PC-3 (cell line): Measurements from ENCODE around the gene DALRD3. TPM values are rescaled to one million over a fixed set of nuclear protein-coding genes. Genes with fewer than 3 reads are reported as not detected.
A peak's percentile ranks its signal among the peaks of the same experiment; 100 is the strongest.

Source experiments
- ATAC-seq: fragments of 200-7000 bp; cut with Tn5 transposase; 2 replicates; pipeline ENCODE4 v1.9.1; 2020; ENCODE audit warnings: mild to moderate bottlenecking, moderate library complexity
- BruUV-seq: library from RNA; stranded (reverse); fragments of 400-500 nt; replicated peaks from 2 replicates; lab custom pipeline; 2021; lab: Mats Ljungman, UMichigan
- CTCF ChIA-PET: fragments of 300-600 bp; sonication (Branson Sonifier 250); formaldehyde crosslinking; loops from one replicate; lab custom pipeline; 2022; ENCODE audit warnings: antibody characterized with exemption; lab: Charles Lee
- POLR2A ChIA-PET: fragments of 300-600 bp; sonication (Branson Sonifier 250); formaldehyde crosslinking; loops from one replicate; lab custom pipeline; 2022; ENCODE audit warnings: antibody characterized with exemption; ENCODE audit not compliant: unreplicated experiment; lab: Charles Lee
- DNase-seq: peaks from one replicate; pipeline ENCODE4 v3.0.0-alpha.2; 2015
- H2AFZ ChIP-seq: fragments of 300-600 bp; sonication (generic); 2 replicates; pipeline ENCODE4 v1.6.0; 2016; ENCODE audit warnings: antibody characterized with exemption, low read length
- H3F3A ChIP-seq: fragments of 300-600 bp; sonication (generic); one replicate; pipeline ENCODE4 v1.6.0; 2017; ENCODE audit warnings: antibody characterized with exemption, low read length, control low read depth, mild to moderate bottlenecking; ENCODE audit not compliant: unreplicated experiment
- H3K27ac ChIP-seq: fragments of 300-600 bp; sonication (generic); 2 replicates; pipeline ENCODE4 v1.5.1; 2016; ENCODE audit warnings: mild to moderate bottlenecking, low read length
- H3K27me3 ChIP-seq: fragments of 300-600 bp; sonication (generic); 2 replicates; pipeline ENCODE4 v1.6.1; 2016; ENCODE audit warnings: low read length, mixed read lengths
- H3K36me3 ChIP-seq: fragments of 300-600 bp; sonication (generic); 2 replicates; pipeline ENCODE4 v1.6.1; 2016; ENCODE audit warnings: low read depth, mixed run types, low read length, mixed read lengths
- H3K4me1 ChIP-seq: fragments of 300-600 bp; sonication (generic); 2 replicates; pipeline ENCODE4 v1.5.1; 2016; ENCODE audit warnings: low read length; ENCODE audit not compliant: insufficient read depth
- H3K4me2 ChIP-seq: fragments of 300-600 bp; sonication (generic); 2 replicates; pipeline ENCODE4 v1.6.0; 2016; ENCODE audit warnings: low read length
- H3K4me3 ChIP-seq: fragments of 300-600 bp; sonication (generic); 2 replicates; pipeline ENCODE4 v1.5.1; 2016; ENCODE audit warnings: mild to moderate bottlenecking, low read length, mixed read lengths
- H3K79me2 ChIP-seq: fragments of 300-600 bp; sonication (generic); 2 replicates; pipeline ENCODE4 v1.6.1; 2017; ENCODE audit warnings: low read length, mixed read lengths
- H3K9ac ChIP-seq: fragments of 300-600 bp; sonication (generic); 2 replicates; pipeline ENCODE4 v1.6.0; 2016; ENCODE audit warnings: mild to moderate bottlenecking, low read length
- H3K9me2 ChIP-seq: fragments of 300-600 bp; sonication (generic); replicated peaks from 2 replicates; pipeline ENCODE4 v1.6.1; 2016; ENCODE audit warnings: mixed run types, low read length, mixed read lengths
- H3K9me3 ChIP-seq: fragments of 300-600 bp; sonication (generic); 2 replicates; pipeline ENCODE4 v1.6.1; 2016; ENCODE audit warnings: low read length, mixed read lengths
- H4K20me1 ChIP-seq: fragments of 300-600 bp; sonication (generic); 2 replicates; pipeline ENCODE4 v1.6.1; 2016; ENCODE audit warnings: low read length, mixed read lengths
- EZH2 ChIP-seq: fragments of 300-600 bp; sonication (generic); IDR thresholded peaks from one replicate; pipeline ENCODE4 v1.6.1; 2017; ENCODE audit warnings: antibody characterized with exemption, mild to moderate bottlenecking, low read length; ENCODE audit not compliant: unreplicated experiment
- EZH2phosphoT487 ChIP-seq: fragments of 300-600 bp; sonication (generic); IDR thresholded peaks from 2 replicates; pipeline ENCODE4 v1.6.1; 2018; ENCODE audit warnings: mild to moderate bottlenecking, antibody characterized with exemption, low read length, borderline replicate concordance
- intact Hi-C: fragments of 100-400 bp; cut with micrococcal nuclease; formaldehyde crosslinking; loops from 2 replicates; pipeline ENCODE4 v1.9.0; 2023
- total RNA-seq: library from RNA; depleted of rRNA; stranded (reverse); fragments of >200 nt; gene quantifications from 2 replicates; pipeline ENCODE4 v1.2.3, GENCODE V29; 2014
- TF ChIP-seq, protein P1 (sequence below): fragments of 300-600 bp; sonication (generic); conservative IDR thresholded peaks from 2 replicates; pipeline ENCODE4 v1.5.1; 2017; ENCODE audit warnings: antibody characterized with exemption, low read depth, mild to moderate bottlenecking, low read length

DALRD3 gene
- total RNA-seq, 1 experiment from 2014 or later, result 43.3 TPM

DNA sequence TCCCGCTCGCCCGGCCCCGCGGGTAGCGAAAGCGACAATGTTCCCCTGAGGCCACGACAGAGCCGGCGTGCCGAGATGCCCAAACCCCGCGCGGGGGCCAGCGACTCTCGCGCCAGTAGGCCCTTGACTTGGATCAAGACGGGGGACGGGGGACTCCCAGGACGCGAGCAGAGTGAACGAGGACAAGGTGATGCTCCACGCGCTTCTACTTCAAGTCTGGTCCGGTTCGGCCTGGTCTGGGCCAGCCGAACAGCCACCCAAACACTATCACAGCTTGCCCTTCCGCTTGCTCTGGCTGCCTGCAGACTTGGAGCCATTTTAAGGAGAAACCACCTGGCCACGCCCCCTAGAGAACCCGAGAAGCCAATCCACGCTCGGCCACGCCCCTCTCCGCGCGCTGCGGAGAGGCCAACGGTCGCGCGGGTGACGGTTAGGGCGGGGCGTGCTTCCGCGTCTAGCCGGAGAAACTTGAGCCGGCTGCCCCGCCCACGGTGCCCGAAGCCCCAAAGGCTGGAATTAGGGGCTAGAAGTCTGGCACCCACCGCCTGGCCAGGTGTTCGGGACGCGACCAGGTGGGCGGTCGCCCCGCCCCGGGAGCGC, 2.9 kb upstream of the DALRD3 start:
- peak; percentile 99 for DNase-seq
- peak overlapping the region; percentile 95 for H3K27ac ChIP-seq
- peaks cover 64% of the 10 kb centered on the region for H3K79me2 ChIP-seq
- CTCF ChIA-PET, result interaction anchor here (0.6 to 1.8 kb wide), 4 partner anchors 10 to 33 kb away, joined by 3 to 9 read pairs (median 6); partner anchors contain the start of gene WDR6
- H3F3A ChIP-seq, result no peaks in the 10 kb centered on the region
- TF ChIP-seq, protein P1, sequence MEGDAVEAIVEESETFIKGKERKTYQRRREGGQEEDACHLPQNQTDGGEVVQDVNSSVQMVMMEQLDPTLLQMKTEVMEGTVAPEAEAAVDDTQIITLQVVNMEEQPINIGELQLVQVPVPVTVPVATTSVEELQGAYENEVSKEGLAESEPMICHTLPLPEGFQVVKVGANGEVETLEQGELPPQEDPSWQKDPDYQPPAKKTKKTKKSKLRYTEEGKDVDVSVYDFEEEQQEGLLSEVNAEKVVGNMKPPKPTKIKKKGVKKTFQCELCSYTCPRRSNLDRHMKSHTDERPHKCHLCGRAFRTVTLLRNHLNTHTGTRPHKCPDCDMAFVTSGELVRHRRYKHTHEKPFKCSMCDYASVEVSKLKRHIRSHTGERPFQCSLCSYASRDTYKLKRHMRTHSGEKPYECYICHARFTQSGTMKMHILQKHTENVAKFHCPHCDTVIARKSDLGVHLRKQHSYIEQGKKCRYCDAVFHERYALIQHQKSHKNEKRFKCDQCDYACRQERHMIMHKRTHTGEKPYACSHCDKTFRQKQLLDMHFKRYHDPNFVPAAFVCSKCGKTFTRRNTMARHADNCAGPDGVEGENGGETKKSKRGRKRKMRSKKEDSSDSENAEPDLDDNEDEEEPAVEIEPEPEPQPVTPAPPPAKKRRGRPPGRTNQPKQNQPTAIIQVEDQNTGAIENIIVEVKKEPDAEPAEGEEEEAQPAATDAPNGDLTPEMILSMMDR, result no peak
- TF ChIP-seq EZH2 (no peak), EZH2phosphoT487 (no peak)
- peaks cover 39% of the 10 kb centered on the region; the same call in 1 of the 2 replicates for H3K4me1 ChIP-seq
- no peaks in the 10 kb centered on the region for H3K9me2 ChIP-seq
- peak overlapping the region; percentile 99 for H3K4me2 ChIP-seq
- peak; percentile 48 for ATAC-seq
- H3K36me3 ChIP-seq, result peaks cover 26% of the 10 kb centered on the region
- H3K9me3 ChIP-seq, result no peaks in the 10 kb centered on the region
- peak overlapping the region; percentile 85 for H2AFZ ChIP-seq
- peak overlapping the region; percentile 94 for H3K4me3 ChIP-seq
- intact Hi-C loops, result loop anchor here (1.0 to 5.0 kb wide), 2 partner anchors 14 to 71 kb away; partner anchors contain the start of genes QRICH1 and WDR6
- POLR2A ChIA-PET, result interaction anchor here (0.5 to 3.8 kb wide), 7 partner anchors 9 to 432 kb away, joined by 3 to 51 read pairs (median 5); partner anchors contain the start of gene WDR6
- no peaks in the 10 kb centered on the region for H3K27me3 ChIP-seq
- H3K9ac ChIP-seq, result peak overlapping the region; percentile 96
- H4K20me1 ChIP-seq, result no peaks in the 10 kb centered on the region
- BruUV-seq, result no TSS peak

GRCh38 chr3:49020330-49021212, 2.2 kb upstream of the DALRD3 start:
- Histone ChIP-seq H4K20me1 (no peaks in the 10 kb centered on the region), H3K9ac (peak overlapping the region; percentile 96), H2AFZ (no peak overlapping the region), H3K9me2 (no peaks in the 10 kb centered on the region), H3K4me3 (peak overlapping the region; percentile 94), H3K4me1 (peaks cover 39% of the 10 kb centered on the region; the same call in 1 of the 2 replicates), H3K9me3 (no peaks in the 10 kb centered on the region), H3K79me2 (peaks cover 56% of the 10 kb centered on the region), H3K27ac (peak overlapping the region; percentile 95), H3F3A (no peaks in the 10 kb centered on the region), H3K4me2 (peak overlapping the region; percentile 99), H3K36me3 (peaks cover 20% of the 10 kb centered on the region), H3K27me3 (no peaks in the 10 kb centered on the region)
- TF ChIP-seq EZH2phosphoT487 (no peak), EZH2 (no peak)
- TF ChIP-seq, protein P1, result no peak
- BruUV-seq, result TSS peak; percentile 64
- intact Hi-C loops, result loop anchor here (1.0 to 5.0 kb wide), 2 partner anchors 13 to 72 kb away; partner anchors contain the start of genes QRICH1 and WDR6
- no peak for DNase-seq
- CTCF ChIA-PET, result interaction anchor here (0.6 to 1.8 kb wide), 5 partner anchors 31 to 317 kb away, joined by 3 to 9 read pairs (median 4); partner anchors contain the start of gene P4HTM
- POLR2A ChIA-PET, result interaction anchor here (0.5 to 3.8 kb wide), 8 partner anchors 8 to 571 kb away, joined by 3 to 51 read pairs (median 5); partner anchors contain the start of gene WDR6
- ATAC-seq, result no peak
